DOHH2 (cell line): ENCODE results near the gene ZBTB7A.

Source experiments
- H3F3A ChIP-seq: fragments of 200-600 bp; sonication (generic), shearing (Covaris generic); 2 replicates; pipeline ENCODE4 v1.6.0; 2016; ENCODE audit warnings: antibody characterized with exemption, mild to moderate bottlenecking; ENCODE audit not compliant: control insufficient read depth, insufficient read depth
- H3K27ac ChIP-seq: fragments of 200-600 bp; sonication (generic); 2 replicates; pipeline ENCODE4 v1.5.1; 2014; ENCODE audit warnings: low read depth, mild to moderate bottlenecking, low read length, moderate library complexity
- H3K27me3 ChIP-seq: fragments of 200-600 bp; sonication (generic); 2 replicates; pipeline ENCODE4 v1.6.1; 2014; ENCODE audit warnings: mild to moderate bottlenecking, low read length, mixed read lengths; ENCODE audit not compliant: control insufficient read depth
- H3K36me3 ChIP-seq: fragments of 200-600 bp; sonication (generic); 2 replicates; pipeline ENCODE4 v1.6.1; 2014; ENCODE audit warnings: mild to moderate bottlenecking, low read length, moderate library complexity, mixed read lengths; ENCODE audit not compliant: control insufficient read depth
- H3K4me1 ChIP-seq: fragments of 200-600 bp; sonication (generic); 2 replicates; pipeline ENCODE4 v1.6.1; 2014; ENCODE audit warnings: mild to moderate bottlenecking, low read length, mixed read lengths; ENCODE audit not compliant: control insufficient read depth
- H3K4me2 ChIP-seq: fragments of 200-600 bp; sonication (generic); 2 replicates; pipeline ENCODE4 v1.6.0; 2014; ENCODE audit warnings: mild to moderate bottlenecking, low read length, moderate library complexity
- H3K4me3 ChIP-seq: fragments of 200-600 bp; sonication (generic); 2 replicates; pipeline ENCODE4 v1.5.1; 2014; ENCODE audit warnings: mild to moderate bottlenecking, low read length, mixed read lengths
- H3K79me2 ChIP-seq: fragments of 200-600 bp; sonication (generic); 2 replicates; pipeline ENCODE4 v1.6.1; 2014; ENCODE audit warnings: mild to moderate bottlenecking, low read length, mixed read lengths; ENCODE audit not compliant: control insufficient read depth
- H3K9me2 ChIP-seq: fragments of 200-600 bp; sonication (generic); replicated peaks from 2 replicates; pipeline ENCODE4 v1.6.1; 2014; ENCODE audit warnings: mild to moderate bottlenecking, low read length, mixed read lengths; ENCODE audit not compliant: control insufficient read depth
- H3K9me3 ChIP-seq: fragments of 200-600 bp; sonication (generic); 2 replicates; pipeline ENCODE4 v1.6.1; 2014; ENCODE audit warnings: antibody characterized with exemption, low read length, mixed read lengths; ENCODE audit not compliant: control insufficient read depth, insufficient read depth
- H4K20me1 ChIP-seq: fragments of 200-600 bp; sonication (generic); 2 replicates; pipeline ENCODE4 v1.6.0; 2014; ENCODE audit warnings: low read depth, mild to moderate bottlenecking, antibody characterized with exemption, low read length, moderate library complexity; ENCODE audit not compliant: control insufficient read depth, insufficient read depth
- CTCF ChIP-seq: fragments of 200-600 bp; sonication (generic); IDR thresholded peaks from one replicate; pipeline ENCODE4 v1.5.1; 2014; ENCODE audit warnings: antibody characterized with exemption, mild to moderate bottlenecking, low read depth, low read length; ENCODE audit not compliant: poor library complexity, severe bottlenecking
- EZH2phosphoT487 ChIP-seq: fragments of 200-600 bp; sonication (generic); IDR thresholded peaks from 2 replicates; pipeline ENCODE4 v1.6.1; 2017; ENCODE audit warnings: borderline replicate concordance, mild to moderate bottlenecking, antibody characterized with exemption, low read length, moderate library complexity, mixed read lengths

The ZBTB7A gene

GRCh38 chr19:4054441-4055208, 12.1 kb downstream of the ZBTB7A start:
- Histone ChIP-seq H3K4me3 (no peak overlapping the region), H3K27ac (no peak overlapping the region), H3K79me2 (peaks cover 99% of the 10 kb centered on the region), H3K9me2 (no peaks in the 10 kb centered on the region), H3K4me2 (no peak overlapping the region), H3K27me3 (no peaks in the 10 kb centered on the region), H3K4me1 (no peaks in the 10 kb centered on the region), H3K36me3 (peaks cover 64% of the 10 kb centered on the region), H4K20me1 (peaks cover 16% of the 10 kb centered on the region), H3K9me3 (no peaks in the 10 kb centered on the region), H3F3A (no peaks in the 10 kb centered on the region)
- TF ChIP-seq CTCF (no peak), EZH2phosphoT487 (no peak)

GRCh38 chr19:4053423-4054324, 13.0 kb downstream of the ZBTB7A start:
- H4K20me1 ChIP-seq = peaks cover 16% of the 10 kb centered on the region; the same call in 1 of the 2 replicates
- H3K4me1 ChIP-seq = no peaks in the 10 kb centered on the region
- no peaks in the 10 kb centered on the region for H3K27me3 ChIP-seq
- no peak overlapping the region for H3K4me3 ChIP-seq
- H3K79me2 ChIP-seq = peaks cover 98% of the 10 kb centered on the region
- no peak overlapping the region for H3K4me2 ChIP-seq
- H3K9me2 ChIP-seq = no peaks in the 10 kb centered on the region
- peaks cover 70% of the 10 kb centered on the region for H3K36me3 ChIP-seq
- no peaks in the 10 kb centered on the region for H3K9me3 ChIP-seq
- H3F3A ChIP-seq = no peaks in the 10 kb centered on the region
- no peak overlapping the region for H3K27ac ChIP-seq
- TF ChIP-seq CTCF (no peak), EZH2phosphoT487 (no peak)

GRCh38 chr19:4052993-4053422, 13.7 kb downstream of the ZBTB7A start:
- no peak for TF ChIP-seq CTCF
- TF ChIP-seq EZH2phosphoT487 = no peak
- no peaks in the 10 kb centered on the region for H3F3A ChIP-seq
- no peak overlapping the region for H3K4me2 ChIP-seq
- H3K9me3 ChIP-seq = no peaks in the 10 kb centered on the region
- peaks cover 16% of the 10 kb centered on the region; the same call in 1 of the 2 replicates for H4K20me1 ChIP-seq
- no peak overlapping the region for H3K4me3 ChIP-seq
- no peak overlapping the region for H3K27ac ChIP-seq
- no peaks in the 10 kb centered on the region for H3K27me3 ChIP-seq
- peaks cover 98% of the 10 kb centered on the region for H3K79me2 ChIP-seq
- peaks cover 77% of the 10 kb centered on the region for H3K36me3 ChIP-seq
- no peaks in the 10 kb centered on the region for H3K9me2 ChIP-seq
- H3K4me1 ChIP-seq = no peaks in the 10 kb centered on the region
